Measurements from ENCODE around the gene AMBRA1.
A peak's percentile ranks its signal among the peaks of the same experiment; 100 is the strongest.
"Not testable (repeated sequence)": the region's sequence is repeated elsewhere in the genome, so short reads cannot be mapped to it uniquely, and the experiment has no call there.

Gene AMBRA1

DNA sequence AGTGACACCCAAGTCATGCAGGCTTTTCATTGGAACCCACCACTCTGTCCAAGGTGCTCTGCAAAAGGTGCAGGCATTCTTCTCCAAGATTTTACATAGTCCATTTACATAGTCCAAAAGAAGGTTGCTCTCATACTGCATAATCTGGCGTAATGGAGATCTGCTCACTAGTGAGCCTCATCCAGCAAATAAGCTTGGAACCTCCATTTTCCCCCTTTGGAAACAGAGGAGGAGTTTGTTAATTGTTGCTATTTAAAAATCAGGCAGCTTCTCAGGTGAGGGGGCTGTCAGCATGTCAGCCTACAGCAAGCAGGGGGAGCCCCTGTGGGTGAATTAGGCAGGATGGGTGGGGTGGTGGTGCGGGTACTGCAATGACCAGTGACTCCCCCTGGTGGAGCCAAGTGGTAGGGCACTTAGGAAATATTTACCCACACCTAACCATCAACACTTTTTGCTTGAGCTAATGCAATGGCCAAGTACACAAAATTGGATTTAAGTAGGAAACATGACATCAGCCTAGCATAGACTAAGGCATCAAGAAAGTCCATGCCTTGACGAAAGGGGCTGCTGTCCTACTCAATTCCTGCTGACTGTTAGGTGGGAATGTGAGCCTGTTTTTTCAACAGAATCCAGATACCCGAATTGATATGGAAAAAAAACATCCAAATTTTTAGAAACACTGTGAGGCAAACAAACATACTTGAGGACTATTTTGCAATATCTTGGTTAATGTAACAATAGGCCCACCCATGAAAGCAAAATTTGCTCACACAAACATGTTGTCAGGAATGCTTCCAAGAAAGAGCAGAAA is 64.5 kb downstream of the AMBRA1 start:
- peak; percentile 64 for DNase-seq

- DNase-seq: no peak
These were observed 65.3 kb downstream of the AMBRA1 start for GRCh38 chr11:46528445-46529094.

GRCh38 chr11:46527591-46528130 is 66.2 kb downstream of the AMBRA1 start:
- no peak for DNase-seq

GRCh38 chr11:46526216-46527215 is 67.3 kb downstream of the AMBRA1 start:
- no peak for DNase-seq

DNA sequence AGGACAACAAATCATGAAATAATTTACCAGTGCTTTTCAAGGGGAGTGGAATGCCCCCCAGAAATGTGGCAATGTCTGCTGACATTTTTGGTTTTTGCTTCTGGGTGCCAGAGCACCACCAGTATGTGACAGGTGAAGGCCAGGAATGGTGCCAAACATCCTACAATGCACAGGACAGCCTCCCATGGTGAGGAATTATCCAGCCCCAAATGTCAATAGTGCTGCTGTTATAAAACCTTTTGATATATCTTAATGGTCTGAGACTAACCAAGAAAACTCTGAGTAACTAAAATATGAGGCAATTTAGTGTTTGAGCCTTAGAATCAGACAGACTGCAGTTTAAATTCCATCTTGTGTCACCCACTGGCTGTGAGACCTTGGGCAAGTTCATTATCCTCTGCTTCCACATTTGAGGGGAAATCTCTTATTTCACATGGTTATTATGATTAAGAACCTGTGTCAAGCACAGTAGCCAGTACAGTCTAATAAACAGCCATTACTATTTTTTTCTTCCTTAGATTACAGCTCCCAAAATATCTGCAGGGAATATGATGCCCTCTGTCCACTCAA is 69.5 kb downstream of the AMBRA1 start:
- no peak for DNase-seq

DNA sequence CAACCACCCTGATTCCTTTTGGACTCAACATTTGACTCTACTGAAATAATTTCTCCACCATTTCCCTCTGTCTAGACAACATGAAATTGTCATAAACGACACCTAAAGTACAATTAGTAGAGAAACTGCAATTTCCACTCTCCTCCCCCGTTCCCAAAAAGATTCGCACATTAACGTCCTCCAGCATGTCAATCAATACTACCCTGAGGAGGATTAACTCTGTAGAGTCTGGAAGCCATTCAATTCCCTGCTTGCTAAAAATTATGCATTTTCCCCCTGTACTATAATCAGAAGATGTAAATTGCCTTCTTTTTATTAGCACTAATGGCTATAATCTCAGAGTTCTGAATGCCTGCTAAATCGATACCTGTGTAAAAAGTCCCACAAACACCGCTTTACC is 70.5 kb downstream of the AMBRA1 start:
- no peak for DNase-seq

GRCh38 chr11:46522682-46523281 is 71.0 kb downstream of the AMBRA1 start:
- no peak for DNase-seq

DNA sequence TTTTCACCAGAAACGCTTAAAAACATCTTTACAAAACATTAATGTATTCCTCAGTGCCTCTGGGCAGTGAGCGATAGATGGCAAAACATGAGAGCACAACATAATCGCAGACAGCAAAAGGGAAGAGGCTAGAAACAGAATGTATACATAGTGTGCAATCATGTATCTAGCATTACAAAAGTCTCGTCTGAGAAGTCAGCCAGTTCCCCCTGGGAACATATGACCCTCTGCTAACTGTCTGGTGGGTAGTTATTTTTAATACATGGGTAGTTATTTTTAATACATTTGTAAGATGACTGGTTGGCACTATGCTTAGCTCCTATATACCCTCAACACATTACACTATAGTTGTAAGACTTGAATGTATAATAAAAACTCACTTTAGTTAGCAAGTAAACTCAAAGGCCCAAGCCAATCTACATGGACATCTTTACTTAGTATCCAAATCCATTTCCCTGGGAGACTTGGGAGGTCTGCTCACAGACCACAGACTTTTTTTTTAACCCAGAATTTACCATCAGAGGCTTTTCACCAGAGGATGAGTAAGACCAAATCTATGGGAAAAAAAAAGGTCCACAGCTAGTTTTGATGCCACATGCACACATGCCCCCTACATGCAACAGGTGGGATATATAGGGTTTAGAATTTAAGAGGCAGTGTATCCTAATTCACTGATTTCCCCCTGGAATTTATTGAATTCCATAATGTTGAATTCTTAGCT is 71.7 kb downstream of the AMBRA1 start:
- no peak for DNase-seq

- DNase-seq: no peak
These were observed 72.7 kb downstream of the AMBRA1 start for GRCh38 chr11:46520971-46521745.

- DNase-seq: no peak
These were observed 74.5 kb downstream of the AMBRA1 start for GRCh38 chr11:46519351-46519750.

GRCh38 chr11:46518928-46519327 is 74.9 kb downstream of the AMBRA1 start:
- DNase-seq: not testable (repeated sequence)

- DNase-seq: no peak
These were observed 79.5 kb downstream of the AMBRA1 start for GRCh38 chr11:46514370-46514769.

DNA sequence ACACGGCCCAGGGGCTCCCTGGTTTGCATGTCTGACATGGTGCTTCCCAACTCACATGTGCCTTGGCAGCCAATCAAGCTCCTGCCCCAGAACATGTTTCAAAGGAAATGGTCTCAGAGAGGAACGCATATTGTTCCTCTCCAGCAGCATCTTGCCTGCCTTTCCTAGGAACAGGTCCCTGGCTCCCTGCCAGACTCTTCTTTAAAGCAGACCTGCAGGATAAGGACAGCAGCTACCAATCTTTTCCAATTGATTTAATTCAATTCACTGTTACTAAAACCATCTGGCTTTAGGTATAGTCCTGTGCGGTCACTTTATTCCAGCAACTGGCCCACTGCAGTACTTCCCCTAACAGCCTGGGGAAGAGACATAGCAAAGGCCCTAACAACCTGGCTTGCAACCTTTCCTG is 79.9 kb downstream of the AMBRA1 start:
- no peak for DNase-seq

- no peak for DNase-seq
These were observed 81.5 kb downstream of the AMBRA1 start for GRCh38 chr11:46512261-46512881.

DNA sequence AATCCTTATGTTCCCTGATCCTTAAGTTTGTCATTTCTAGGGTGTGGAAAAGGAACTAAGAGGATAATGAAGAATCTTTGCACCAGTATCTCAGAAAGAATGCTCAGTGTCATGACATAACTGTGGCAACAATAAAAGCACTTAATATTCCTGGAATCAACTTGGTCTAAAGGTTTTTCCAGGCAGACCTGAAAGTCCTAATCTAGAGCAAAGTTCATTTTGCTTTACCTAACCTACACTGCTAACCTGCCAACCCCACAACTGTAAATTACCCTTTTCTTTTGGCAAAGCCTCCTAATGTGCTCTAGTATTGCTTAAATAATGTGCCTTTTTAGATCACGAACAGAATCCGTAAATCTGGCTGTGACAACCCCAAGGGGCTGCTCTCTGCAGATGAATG is 82.5 kb downstream of the AMBRA1 start:
- no peak for DNase-seq

DNA sequence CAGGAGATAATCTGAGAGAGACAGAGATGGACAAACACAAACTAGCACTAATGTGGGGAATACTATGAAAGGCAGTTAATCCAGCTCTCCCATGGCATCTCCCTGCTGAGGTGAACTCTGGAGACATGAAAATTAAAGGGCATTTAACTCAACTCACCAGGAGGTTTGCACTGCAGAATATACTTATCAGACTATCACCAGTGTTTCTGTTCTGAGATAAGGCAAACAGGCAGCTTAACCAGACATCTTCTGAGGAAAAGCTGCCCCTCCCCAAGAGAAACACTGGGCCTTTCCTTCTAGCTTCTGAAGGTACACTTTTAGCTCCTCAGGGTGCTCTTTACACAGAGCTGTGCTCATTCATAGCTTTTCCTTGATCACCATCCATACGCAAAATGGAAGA is 85.5 kb downstream of the AMBRA1 start:
- DNase-seq: no peak

GRCh38 chr11:46506483-46506791 is 87.4 kb downstream of the AMBRA1 start:
- DNase-seq: no peak

GRCh38 chr11:46505741-46506482 is 87.9 kb downstream of the AMBRA1 start:
- DNase-seq: no peak

GRCh38 chr11:46504817-46505613 is 88.8 kb downstream of the AMBRA1 start:
- DNase-seq: no peak

Measured in activated T-cell treated with anti-CD3 and anti-CD28 coated beads for 4 hours (primary cell).